CD4-positive, alpha-beta T cell treated with Interleukin-17A for 4 hours (primary cell): Measurements from ENCODE around the gene RBM25.
"Not testable (repeated sequence)": the region's sequence is repeated elsewhere in the genome, so short reads cannot be mapped to it uniquely, and the experiment has no call there.

Experiments used
- DNase-seq: peaks from one replicate; pipeline ENCODE4 v3.0.0-alpha.2; 2020; ENCODE audit warnings: mixed read lengths

The RBM25 gene

GRCh38 chr14:73105050-73105449 lies 46.7 kb downstream of the RBM25 start:
- DNase-seq: no peak

DNA sequence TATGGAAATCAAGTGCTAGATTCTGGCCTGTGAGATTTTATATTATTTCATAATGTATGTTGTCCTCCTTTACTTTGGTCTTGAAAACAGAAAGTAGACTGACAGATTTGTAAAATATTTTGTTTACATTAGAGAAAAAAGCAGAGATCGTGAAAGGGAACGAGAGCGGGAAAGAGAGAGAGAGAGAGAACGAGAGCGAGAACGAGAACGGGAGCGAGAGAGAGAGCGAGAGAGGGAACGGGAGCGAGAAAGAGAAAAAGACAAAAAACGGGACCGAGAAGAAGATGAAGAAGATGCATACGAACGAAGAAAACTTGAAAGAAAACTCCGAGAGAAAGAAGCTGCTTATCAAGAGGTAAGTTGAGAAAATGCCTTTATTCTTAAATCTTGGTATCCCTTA lies 47.4 kb downstream of the RBM25 start:
- no peak for DNase-seq

- no peak for DNase-seq
Observed at GRCh38 chr14:73116079-73116665, 57.8 kb downstream of the RBM25 start.

DNA sequence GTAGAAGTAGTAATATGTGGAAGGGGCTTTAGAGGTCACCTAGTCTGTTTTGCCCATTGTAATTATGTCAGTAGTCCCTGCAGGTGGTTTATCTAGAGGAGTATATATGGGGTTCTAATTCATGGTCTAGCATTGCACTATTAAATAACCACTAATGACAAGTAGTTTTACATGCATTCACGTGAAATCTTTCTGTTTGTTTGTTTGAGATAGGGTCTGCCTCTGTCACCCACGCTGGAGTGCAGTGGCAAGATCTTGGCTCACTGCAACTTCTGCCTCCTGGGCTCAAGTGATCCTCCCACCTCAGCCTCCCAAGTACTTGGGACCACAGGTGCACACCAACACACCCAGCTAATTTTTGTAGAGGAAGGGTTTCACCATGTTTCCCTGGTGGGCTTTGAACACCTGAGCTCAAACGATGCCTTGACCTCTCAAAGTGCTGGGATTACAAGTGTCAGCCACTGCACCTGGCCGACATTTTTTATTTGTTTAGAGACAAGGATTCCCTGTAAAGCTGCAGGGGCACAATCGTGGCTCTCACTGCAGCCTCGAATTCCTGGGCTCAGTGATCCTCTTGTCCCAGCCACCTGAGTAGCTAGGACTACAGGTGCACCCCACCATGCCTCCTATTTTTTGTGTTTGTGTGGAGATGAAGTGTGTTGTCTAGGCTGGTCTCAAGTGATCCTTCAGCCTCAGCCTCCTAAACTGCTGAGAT lies 66.0 kb downstream of the RBM25 start:
- DNase-seq: no peak

- DNase-seq: no peak
Observed at GRCh38 chr14:73125169-73125588, 66.8 kb downstream of the RBM25 start.

DNA sequence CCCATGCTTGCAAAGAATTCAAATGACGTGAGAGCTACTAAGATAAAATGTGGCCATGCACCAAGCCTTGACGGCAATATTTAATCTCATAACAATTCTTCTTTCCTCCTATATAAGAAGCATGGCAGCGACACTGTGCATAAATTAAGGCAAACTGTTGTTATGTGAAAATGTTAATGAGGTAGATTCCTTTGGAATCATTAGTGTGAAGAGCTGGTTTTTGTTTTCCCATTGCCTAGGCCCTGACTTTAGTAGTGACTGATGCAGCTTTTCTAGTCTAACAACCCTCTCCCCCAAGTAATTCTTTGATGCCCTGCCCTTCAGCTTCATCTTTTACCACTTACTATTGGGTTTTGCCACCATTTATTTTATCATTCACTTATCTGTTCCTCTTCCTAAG lies 67.4 kb downstream of the RBM25 start:
- DNase-seq: no peak

DNA sequence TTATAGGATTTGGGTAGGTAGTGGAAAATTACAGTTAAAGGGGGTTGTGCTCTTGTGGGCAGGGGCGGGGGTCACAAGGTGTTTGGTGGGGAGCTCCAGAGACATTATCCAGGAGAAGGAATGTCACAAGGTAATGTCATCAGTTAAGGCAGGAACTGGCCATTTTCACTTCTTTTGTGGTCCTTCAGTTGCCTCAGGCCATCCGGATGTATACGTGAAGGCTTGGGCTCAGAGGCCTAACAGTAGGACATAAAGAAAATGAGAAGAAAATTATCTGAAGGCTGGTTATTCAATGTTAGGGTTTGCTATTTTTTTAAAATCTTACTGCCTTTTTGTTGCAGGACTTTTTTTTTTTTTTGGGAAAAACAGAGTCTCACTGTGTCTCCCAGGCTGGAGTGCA lies 75.5 kb downstream of the RBM25 start:
- no peak for DNase-seq

GRCh38 chr14:73136085-73136386 lies 77.7 kb downstream of the RBM25 start:
- DNase-seq: no peak

DNA sequence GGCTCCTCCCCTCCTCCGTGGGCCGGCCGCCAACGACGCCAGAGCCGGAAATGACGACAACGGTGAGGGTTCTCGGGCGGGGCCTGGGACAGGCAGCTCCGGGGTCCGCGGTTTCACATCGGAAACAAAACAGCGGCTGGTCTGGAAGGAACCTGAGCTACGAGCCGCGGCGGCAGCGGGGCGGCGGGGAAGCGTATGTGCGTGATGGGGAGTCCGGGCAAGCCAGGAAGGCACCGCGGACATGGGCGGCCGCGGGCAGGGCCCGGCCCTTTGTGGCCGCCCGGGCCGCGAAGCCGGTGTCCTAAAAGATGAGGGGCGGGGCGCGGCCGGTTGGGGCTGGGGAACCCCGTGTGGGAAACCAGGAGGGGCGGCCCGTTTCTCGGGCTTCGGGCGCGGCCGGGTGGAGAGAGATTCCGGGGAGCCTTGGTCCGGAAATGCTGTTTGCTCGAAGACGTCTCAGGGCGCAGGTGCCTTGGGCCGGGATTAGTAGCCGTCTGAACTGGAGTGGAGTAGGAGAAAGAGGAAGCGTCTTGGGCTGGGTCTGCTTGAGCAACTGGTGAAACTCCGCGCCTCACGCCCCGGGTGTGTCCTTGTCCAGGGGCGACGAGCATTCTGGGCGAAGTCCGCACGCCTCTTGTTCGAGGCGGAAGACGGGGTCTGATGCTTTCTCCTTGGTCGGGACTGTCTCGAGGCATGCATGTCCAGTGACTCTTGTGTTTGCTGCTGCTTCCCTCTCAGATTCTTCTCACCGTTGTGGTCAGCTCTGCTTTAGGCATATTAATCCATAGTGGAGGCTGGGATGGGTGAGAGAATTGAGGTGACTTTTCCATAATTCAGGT lies 78.3 kb downstream of the RBM25 start, which contains the start of gene PSEN1:
Gene PSEN1 (plus strand): TSS at position 121 of the 839 bp plus-strand sequence. CDS start 11,513 bp downstream, outside the sequence.
- DNase-seq: peak; percentile 99

- no peak for DNase-seq
Observed at GRCh38 chr14:73140811-73141323, 82.5 kb downstream of the RBM25 start.

DNA sequence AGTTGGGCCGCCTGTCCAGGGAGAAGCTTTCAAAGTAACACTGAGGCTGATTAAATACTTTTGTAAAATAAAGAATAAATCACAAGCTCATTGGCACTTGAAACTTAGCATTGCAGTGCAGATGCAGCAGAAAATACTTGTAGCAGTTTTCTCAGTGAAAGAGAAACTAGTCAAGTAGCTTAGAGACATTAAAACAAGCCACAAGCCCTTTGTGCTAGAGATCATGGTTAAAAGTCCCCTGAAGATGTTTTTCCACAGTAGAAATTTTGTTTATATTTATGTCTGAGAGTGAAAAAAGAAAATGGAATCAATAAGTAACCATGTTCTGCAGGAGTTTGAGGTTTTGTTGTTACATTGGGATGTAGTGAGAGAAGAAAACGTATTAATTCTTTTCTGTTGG lies 83.9 kb downstream of the RBM25 start:
- DNase-seq: no peak

GRCh38 chr14:73143003-73143402 lies 84.7 kb downstream of the RBM25 start:
- DNase-seq: no peak

- DNase-seq: no peak
Observed at GRCh38 chr14:73143617-73144016, 85.3 kb downstream of the RBM25 start.

GRCh38 chr14:73145371-73145770 lies 87.0 kb downstream of the RBM25 start:
- no peak for DNase-seq

- DNase-seq: no peak
Observed at GRCh38 chr14:73146111-73146510, 87.8 kb downstream of the RBM25 start.

GRCh38 chr14:73149753-73150152 lies 91.4 kb downstream of the RBM25 start:
- no peak for DNase-seq

DNA sequence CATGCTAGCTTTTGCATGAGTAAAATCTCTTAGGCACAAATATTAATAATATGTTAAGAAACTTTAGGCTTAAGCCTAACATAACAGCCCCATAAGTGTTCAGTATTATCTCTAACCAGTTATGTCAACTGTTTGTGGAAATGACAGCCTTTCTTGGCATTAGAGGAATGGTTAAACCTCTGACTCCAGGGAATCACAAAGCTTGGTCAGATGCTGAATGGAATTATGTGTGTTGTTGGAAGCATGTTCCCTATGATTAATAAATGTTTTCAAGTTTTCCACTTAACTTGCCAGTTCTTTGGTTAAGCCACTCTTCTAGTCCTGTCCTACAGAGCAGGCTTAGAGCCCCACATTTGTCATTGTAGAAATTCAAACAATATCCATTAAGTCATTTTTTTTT lies 94.9 kb downstream of the RBM25 start:
- no peak for DNase-seq

- DNase-seq: no peak
Observed at GRCh38 chr14:73162251-73162650, 103.9 kb downstream of the RBM25 start.

GRCh38 chr14:73166399-73166798 lies 108.1 kb downstream of the RBM25 start:
- DNase-seq: no peak

GRCh38 chr14:73167727-73168126 lies 109.4 kb downstream of the RBM25 start:
- DNase-seq: no peak

DNA sequence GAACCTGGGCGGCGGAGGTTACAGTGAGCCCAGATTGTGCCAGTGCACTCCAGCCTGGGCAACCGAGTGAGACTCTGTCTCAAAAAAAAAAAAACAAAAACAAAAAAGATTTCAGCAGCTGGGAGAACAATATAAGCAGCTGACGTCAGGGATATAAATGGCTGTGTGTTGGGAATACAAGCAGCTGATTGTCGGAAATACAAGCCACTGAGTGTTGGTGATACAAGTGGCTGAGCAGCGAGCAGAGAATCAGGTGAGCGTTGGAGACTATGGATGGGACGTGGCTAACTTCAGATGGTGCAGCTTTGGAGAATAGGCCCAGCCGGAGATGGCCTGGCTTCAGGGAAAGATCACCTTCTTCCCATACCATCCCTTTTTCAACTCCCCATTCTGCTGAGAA lies 109.9 kb downstream of the RBM25 start:
- DNase-seq: no peak

DNA sequence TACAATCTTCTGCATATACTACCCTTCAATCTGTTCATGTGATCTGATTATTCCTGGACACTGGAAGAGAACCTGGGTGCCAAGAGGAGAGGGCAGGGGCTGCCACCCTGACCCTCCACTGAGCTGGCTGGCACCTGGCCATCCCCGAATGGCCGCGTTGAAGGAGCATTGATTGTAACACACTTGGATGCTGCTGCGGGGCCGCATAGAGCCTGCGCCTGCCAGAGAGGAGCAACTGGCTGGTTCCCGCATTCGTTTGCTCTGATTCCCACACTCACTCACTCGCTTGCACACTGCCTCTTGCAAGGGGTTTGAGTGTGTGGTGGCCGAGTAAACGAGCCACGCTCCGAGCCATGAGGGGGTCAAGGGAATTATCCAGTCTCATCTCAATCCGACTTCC lies 110.4 kb downstream of the RBM25 start:
- DNase-seq: no peak

DNA sequence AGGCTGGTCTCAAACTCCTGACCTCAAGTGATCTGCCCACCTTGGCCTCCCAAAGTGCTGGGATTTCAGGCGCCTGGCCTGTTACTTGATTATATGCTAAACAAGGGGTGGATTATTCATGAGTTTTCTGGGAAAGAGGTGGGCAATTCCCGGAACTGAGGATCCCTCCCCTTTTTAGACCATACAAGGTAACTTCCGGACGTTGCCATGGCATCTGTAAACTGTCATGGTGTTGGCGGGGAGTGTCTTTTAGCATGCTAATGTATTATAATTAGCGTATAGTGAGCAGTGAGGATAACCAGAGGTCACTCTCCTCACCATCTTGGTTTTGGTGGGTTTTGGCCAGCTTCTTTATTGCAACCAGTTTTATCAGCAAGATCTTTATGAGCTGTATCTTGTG lies 111.5 kb downstream of the RBM25 start:
- DNase-seq: not testable (repeated sequence)

DNA sequence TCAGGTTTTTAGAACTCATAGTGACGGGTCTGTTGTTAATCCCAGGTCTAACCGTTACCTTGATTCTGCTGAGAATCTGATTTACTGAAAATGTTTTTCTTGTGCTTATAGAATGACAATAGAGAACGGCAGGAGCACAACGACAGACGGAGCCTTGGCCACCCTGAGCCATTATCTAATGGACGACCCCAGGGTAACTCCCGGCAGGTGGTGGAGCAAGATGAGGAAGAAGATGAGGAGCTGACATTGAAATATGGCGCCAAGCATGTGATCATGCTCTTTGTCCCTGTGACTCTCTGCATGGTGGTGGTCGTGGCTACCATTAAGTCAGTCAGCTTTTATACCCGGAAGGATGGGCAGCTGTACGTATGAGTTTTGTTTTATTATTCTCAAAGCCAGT lies 112.4 kb downstream of the RBM25 start:
- DNase-seq: no peak
